IMR-90 (cell line): Measurements from ENCODE around the gene AQP9. TPM values are rescaled to one million over a fixed set of nuclear protein-coding genes. Genes with fewer than 3 reads are reported as not detected.

Experiments
- ATAC-seq: fragments of 200-7000 bp; cut with Tn5 transposase; 2 replicates; pipeline ENCODE4 v1.9.1; 2020; ENCODE audit warnings: low read depth, mild to moderate bottlenecking, moderate library complexity
- BruUV-seq: library from RNA; stranded (reverse); fragments of 400-500 nt; replicated peaks from 2 replicates; lab custom pipeline; 2021; lab: Mats Ljungman, UMichigan
- CTCF ChIA-PET: fragments of 300-600 bp; formaldehyde crosslinking; extraction: SDS; loops from one replicate; lab custom pipeline; 2021; ENCODE audit warnings: antibody characterized with exemption; lab: Yijun Ruan, JAX
- POLR2A ChIA-PET: fragments of 300-600 bp; sonication (Branson Sonifier 250); formaldehyde crosslinking; loops from one replicate; lab custom pipeline; 2022; ENCODE audit warnings: antibody characterized with exemption; ENCODE audit not compliant: unreplicated experiment; lab: Charles Lee
- DNase-seq: peaks from one replicate; pipeline ENCODE4 v3.0.0; 2013
- H2AFZ ChIP-seq: replicated peaks from 2 replicates; pipeline ENCODE3; 2013; ENCODE audit warnings: low read length, mild to moderate bottlenecking; ENCODE audit not compliant: poor library complexity
- H2AK5ac ChIP-seq: 2 replicates; pipeline ENCODE4 v1.6.1; 2013; ENCODE audit warnings: low read depth, low read length, inconsistent platforms
- H2AK9ac ChIP-seq: replicated peaks from 2 replicates; pipeline ENCODE3; 2013; ENCODE audit warnings: mild to moderate bottlenecking, low read depth, low read length, moderate library complexity; ENCODE audit not compliant: poor library complexity
- H2BK120ac ChIP-seq: 2 replicates; pipeline ENCODE4 v1.6.1; 2013; ENCODE audit warnings: low read depth, low read length, inconsistent platforms
- H2BK15ac ChIP-seq: 3 replicates; pipeline ENCODE4 v1.6.1; 2013; ENCODE audit warnings: low read depth, low read length, inconsistent platforms
- H2BK20ac ChIP-seq: 2 replicates; pipeline ENCODE4 v1.6.1; 2013; ENCODE audit warnings: low read depth, mild to moderate bottlenecking, inconsistent platforms, low read length, moderate library complexity
- H2BK5ac ChIP-seq: 2 replicates; pipeline ENCODE4 v1.6.1; 2013; ENCODE audit warnings: mild to moderate bottlenecking, low read depth, low read length, inconsistent platforms; ENCODE audit not compliant: poor library complexity, severe bottlenecking
- H3K14ac ChIP-seq: replicated peaks from 2 replicates; pipeline ENCODE4 v1.6.1; 2013; ENCODE audit warnings: low read depth, low read length, inconsistent platforms
- H3K18ac ChIP-seq: 2 replicates; pipeline ENCODE4 v1.6.1; 2013; ENCODE audit warnings: low read depth, low read length, control low read depth
- H3K23ac ChIP-seq: 2 replicates; pipeline ENCODE4 v1.6.1; 2013; ENCODE audit warnings: low read depth, low read length, inconsistent platforms
- H3K27ac ChIP-seq: 2 replicates; pipeline ENCODE4 v1.5.1; 2013; ENCODE audit warnings: mild to moderate bottlenecking, control low read depth, low read length; ENCODE audit not compliant: insufficient read depth
- H3K27me3 ChIP-seq: 2 replicates; pipeline ENCODE4 v1.6.1; 2013; ENCODE audit warnings: low read length; ENCODE audit not compliant: control insufficient read depth, insufficient read depth
- H3K36me3 ChIP-seq: 2 replicates; pipeline ENCODE4 v1.6.1; 2013; ENCODE audit warnings: low read length, mixed read lengths; ENCODE audit not compliant: control insufficient read depth, insufficient read depth
- H3K4ac ChIP-seq: 2 replicates; pipeline ENCODE4 v1.6.1; 2013; ENCODE audit warnings: low read depth, low read length, inconsistent platforms
- H3K4me1 ChIP-seq: 2 replicates; pipeline ENCODE4 v1.6.1; 2013; ENCODE audit warnings: low read length, mixed read lengths; ENCODE audit not compliant: control insufficient read depth, insufficient read depth
- H3K4me2 ChIP-seq: 2 replicates; pipeline ENCODE4 v1.6.1; 2013; ENCODE audit warnings: low read depth, mild to moderate bottlenecking, control low read depth, low read length, moderate library complexity
- H3K4me3 ChIP-seq: 2 replicates; pipeline ENCODE4 v1.5.1; 2013; ENCODE audit warnings: low read depth, mild to moderate bottlenecking, control low read depth, low read length, moderate library complexity; ENCODE audit not compliant: insufficient read depth
- H3K56ac ChIP-seq: 2 replicates; pipeline ENCODE4 v1.6.1; 2013; ENCODE audit warnings: low read length, inconsistent platforms; ENCODE audit not compliant: insufficient read depth; ENCODE audit errors: extremely low read depth
- H3K79me1 ChIP-seq, 2 experiments: 2 replicates each; pipeline ENCODE4 v1.6.1; 2013; ENCODE audit warnings: low read length in 2 of 2, inconsistent platforms in 1 of 2, low read depth in 1 of 2
- H3K9ac ChIP-seq: 2 replicates; pipeline ENCODE4 v1.6.1; 2013; ENCODE audit warnings: low read depth, low read length, control low read depth
- H3K9me1 ChIP-seq: 2 replicates; pipeline ENCODE4 v1.6.1; 2013; ENCODE audit warnings: low read length, inconsistent platforms; ENCODE audit not compliant: insufficient read depth
- H3K9me3 ChIP-seq: 2 replicates; pipeline ENCODE4 v1.6.1; 2013; ENCODE audit warnings: low read length; ENCODE audit not compliant: control insufficient read depth, insufficient read depth
- H4K20me1 ChIP-seq: 2 replicates; pipeline ENCODE4 v1.6.1; 2013; ENCODE audit warnings: low read length, inconsistent platforms; ENCODE audit not compliant: insufficient read depth
- H4K5ac ChIP-seq: 2 replicates; pipeline ENCODE4 v1.6.1; 2013; ENCODE audit warnings: mild to moderate bottlenecking, low read depth, low read length, control low read depth
- H4K8ac ChIP-seq, 2 experiments: 2 replicates each; pipeline ENCODE4 v1.6.1; 2013; ENCODE audit warnings: low read depth in 2 of 2, low read length in 2 of 2, control low read depth in 1 of 2, inconsistent platforms in 1 of 2
- H4K91ac ChIP-seq: 2 replicates; pipeline ENCODE4 v1.6.1; 2013; ENCODE audit warnings: low read depth, low read length, inconsistent platforms; ENCODE audit not compliant: insufficient read depth
- CHD1 ChIP-seq: IDR thresholded peaks from 2 replicates; pipeline ENCODE4 v1.6.1; 2012; ENCODE audit warnings: low read depth, low read length, improper control_type of control experiment
- FOS ChIP-seq: fragments of 150-350 bp; IDR thresholded peaks from 2 replicates; pipeline ENCODE4 v1.6.1; 2016; ENCODE audit warnings: low read depth, low read length
- MAFK ChIP-seq: IDR thresholded peaks from 2 replicates; pipeline ENCODE4 v1.6.1; 2012; ENCODE audit warnings: low read depth, low read length, improper control_type of control experiment
- MAZ ChIP-seq: IDR thresholded peaks from 2 replicates; pipeline ENCODE4 v1.6.1; 2012; ENCODE audit warnings: low read depth, mild to moderate bottlenecking, low read length, improper control_type of control experiment, moderate library complexity, borderline replicate concordance
- NFE2L2 ChIP-seq: fragments of 150-350 bp; IDR thresholded peaks from 2 replicates; pipeline ENCODE4 v1.6.1; 2016; ENCODE audit warnings: low read depth, mild to moderate bottlenecking, low read length
- WGBS, 2 experiments: methylation state at CpG; one replicate each; pipeline versions ENCODE4 v1.1.5 to v1.1.7; 2013; ENCODE audit warnings: missing lambda C conversion rate in 2 of 2; ENCODE audit not compliant: insufficient read length in 1 of 2; ENCODE audit errors: extremely low coverage in 2 of 2; 5-methylcytosine and 5-hydroxymethylcytosine counted together
- dilution Hi-C: fragments of 300-500 bp; cut with HindIII; formaldehyde crosslinking; loops from one replicate; pipeline ENCODE4 v1.14.3; 2018; ENCODE audit warnings: low sequenced_read_pairs; ENCODE audit not compliant: unreplicated experiment
- in situ Hi-C: fragments of 300-500 bp; cut with MboI; formaldehyde crosslinking; loops from 3 replicates; pipeline ENCODE4 v1.14.3; 2019; ENCODE audit warnings: low sequenced_read_pairs, inconsistent platforms, mixed read lengths
- intact Hi-C: fragments of 100-400 bp; cut with micrococcal nuclease; formaldehyde crosslinking; loops from 2 replicates; pipeline ENCODE4 v1.10.0; 2022
- polyA plus RNA-seq, 3 experiments: library from polyadenylated mRNA; depleted of rRNA; stranded (reverse); fragments of >200 nt; gene quantifications; 2 replicates each; pipeline ENCODE4 v1.2.3, GENCODE V29; 2012; ENCODE audit warnings: low replicate concordance in 1 of 3
- total RNA-seq: library from RNA; depleted of rRNA; stranded (reverse); fragments of >200 nt; gene quantifications from 2 replicates; pipeline ENCODE4 v1.2.3, GENCODE V29; 2012

Gene AQP9
- total and polyA plus RNA-seq, 2 of the 4 experiments (the other 2 are of a cell fraction) = not detected

GRCh38 chr15:58146749-58147148 lies 8.6 kb downstream of the AQP9 start:
- H3K27ac ChIP-seq = no peak overlapping the region
- CTCF ChIA-PET = no interaction called here
- H3K4ac ChIP-seq = no peak overlapping the region
- H4K5ac ChIP-seq = no peak overlapping the region
- dilution Hi-C loops (no loop called here), intact Hi-C loops (no loop called here), in situ Hi-C loops (no loop called here)
- H2BK20ac ChIP-seq = no peak overlapping the region
- POLR2A ChIA-PET = no interaction called here
- H3K4me1 ChIP-seq = no peaks in the 10 kb centered on the region
- no peak for ATAC-seq
- 51% methylated on average over 3 of the region's 7 CpGs; no CpG with 5 or more reads in 1 of the 2 experiments for WGBS, 2 experiments
- no peak overlapping the region for H2BK15ac ChIP-seq
- H2AK5ac ChIP-seq = no peak overlapping the region
- no peak overlapping the region for H2BK120ac ChIP-seq
- BruUV-seq = no TSS peak
- TF ChIP-seq NFE2L2 (no peak), MAFK (no peak), CHD1 (no peak), MAZ (no peak), FOS (no peak)
- H3K9me3 ChIP-seq = no peaks in the 10 kb centered on the region
- H4K20me1 ChIP-seq = no peaks in the 10 kb centered on the region
- H3K9me1 ChIP-seq = no peaks in the 10 kb centered on the region
- H3K14ac ChIP-seq = no peak overlapping the region
- no peak overlapping the region for H3K4me3 ChIP-seq
- no peak overlapping the region for H4K8ac ChIP-seq
- peaks cover 2% of the 10 kb centered on the region; the same call in 1 of the 2 replicates for H3K27me3 ChIP-seq
- no peak overlapping the region for H3K9ac ChIP-seq
- H2AFZ ChIP-seq = no peak overlapping the region
- H3K36me3 ChIP-seq = no peaks in the 10 kb centered on the region
- H2BK5ac ChIP-seq = no peak overlapping the region
- H4K91ac ChIP-seq = no peak overlapping the region
- no peak overlapping the region for H2AK9ac ChIP-seq
- H3K18ac ChIP-seq = no peak overlapping the region
- H3K56ac ChIP-seq = no peak overlapping the region
- no peak overlapping the region for H3K4me2 ChIP-seq
- H3K79me1 ChIP-seq = no peaks in the 10 kb centered on the region
- H3K23ac ChIP-seq = no peak overlapping the region
- DNase-seq = no peak
